Loucy (cell line): Measurements from ENCODE around the gene SH2D5.

Source experiments
- H2AFZ ChIP-seq: fragments of 200-600 bp; sonication (generic); 2 replicates; pipeline ENCODE4 v1.6.0; 2016; ENCODE audit warnings: antibody characterized with exemption, mild to moderate bottlenecking, low read length, moderate library complexity
- H3F3A ChIP-seq: fragments of 200-600 bp; 2 replicates; pipeline ENCODE4 v1.6.0; 2016; ENCODE audit warnings: antibody characterized with exemption, low read depth, mild to moderate bottlenecking
- H3K27me3 ChIP-seq: fragments of 200-600 bp; sonication (generic); 2 replicates; pipeline ENCODE4 v1.6.1; 2014; ENCODE audit warnings: low read length, mild to moderate bottlenecking; ENCODE audit not compliant: insufficient read depth, poor library complexity, severe bottlenecking
- H3K36me3 ChIP-seq: fragments of 200-600 bp; sonication (generic); 2 replicates; pipeline ENCODE4 v1.6.1; 2016; ENCODE audit warnings: low read length; ENCODE audit not compliant: insufficient read depth
- H3K4me1 ChIP-seq: fragments of 200-600 bp; sonication (generic); 2 replicates; pipeline ENCODE4 v1.5.1; 2014; ENCODE audit warnings: low read length, mild to moderate bottlenecking; ENCODE audit not compliant: insufficient read depth, poor library complexity, severe bottlenecking
- H3K4me2 ChIP-seq: fragments of 200-600 bp; sonication (generic); 2 replicates; pipeline ENCODE4 v1.6.0; 2014; ENCODE audit warnings: antibody characterized with exemption, low read length, low read depth, mild to moderate bottlenecking; ENCODE audit not compliant: poor library complexity, severe bottlenecking
- H3K4me3 ChIP-seq: fragments of 200-600 bp; sonication (generic); 2 replicates; pipeline ENCODE4 v1.5.1; 2014; ENCODE audit warnings: low read length, mild to moderate bottlenecking, mixed read lengths; ENCODE audit not compliant: poor library complexity, severe bottlenecking
- H3K79me2 ChIP-seq: fragments of 200-600 bp; sonication (generic); 2 replicates; pipeline ENCODE4 v1.6.1; 2014; ENCODE audit warnings: low read length; ENCODE audit not compliant: insufficient read depth
- H3K9ac ChIP-seq: fragments of 200-600 bp; sonication (generic); 2 replicates; pipeline ENCODE4 v1.6.0; 2014; ENCODE audit warnings: mild to moderate bottlenecking, low read depth, low read length, moderate library complexity; ENCODE audit not compliant: poor library complexity, severe bottlenecking
- H3K9me2 ChIP-seq: fragments of 200-600 bp; sonication (generic); replicated peaks from 2 replicates; pipeline ENCODE4 v1.6.1; 2016; ENCODE audit warnings: low read depth, low read length, mixed read lengths
- H3K9me3 ChIP-seq: fragments of 200-600 bp; sonication (generic); 2 replicates; pipeline ENCODE4 v1.6.1; 2014; ENCODE audit warnings: mild to moderate bottlenecking, antibody characterized with exemption, low read length, low read depth; ENCODE audit not compliant: insufficient read depth
- H4K20me1 ChIP-seq: fragments of 200-600 bp; sonication (generic); 2 replicates; pipeline ENCODE4 v1.6.0; 2014; ENCODE audit warnings: antibody characterized with exemption, low read length, mild to moderate bottlenecking; ENCODE audit not compliant: insufficient read depth, poor library complexity, severe bottlenecking
- CTCF ChIP-seq: fragments of 200-600 bp; sonication (generic); conservative IDR thresholded peaks from 2 replicates; pipeline ENCODE4 v1.5.1; 2014; ENCODE audit warnings: mild to moderate bottlenecking, antibody characterized with exemption, low read length
- EZH2phosphoT487 ChIP-seq: fragments of 200-600 bp; IDR thresholded peaks from 2 replicates; pipeline ENCODE4 v1.6.1; 2018; ENCODE audit warnings: antibody characterized with exemption, mild to moderate bottlenecking, moderate library complexity, borderline replicate concordance

SH2D5 gene

GRCh38 chr1:20691872-20692271 lies 40.6 kb downstream of the SH2D5 start:
- Histone ChIP-seq H3K4me2 (no peak overlapping the region), H4K20me1 (no peaks in the 10 kb centered on the region), H2AFZ (no peak overlapping the region), H3K9me3 (no peaks in the 10 kb centered on the region), H3K79me2 (no peaks in the 10 kb centered on the region), H3K27me3 (no peaks in the 10 kb centered on the region), H3K9ac (no peak overlapping the region), H3K36me3 (no peaks in the 10 kb centered on the region), H3K4me3 (no peak overlapping the region), H3F3A (no peaks in the 10 kb centered on the region), H3K4me1 (no peaks in the 10 kb centered on the region), H3K9me2 (no peaks in the 10 kb centered on the region)
- TF ChIP-seq EZH2phosphoT487 (no peak), CTCF (no peak)

GRCh38 chr1:20689645-20690056 lies 42.9 kb downstream of the SH2D5 start:
- Histone ChIP-seq H3K27me3 (no peaks in the 10 kb centered on the region), H4K20me1 (no peaks in the 10 kb centered on the region), H3K9ac (no peak overlapping the region), H3K36me3 (no peaks in the 10 kb centered on the region), H3K9me3 (no peaks in the 10 kb centered on the region), H3F3A (no peaks in the 10 kb centered on the region), H3K4me1 (peaks cover 5% of the 10 kb centered on the region), H3K4me2 (no peak overlapping the region), H2AFZ (no peak overlapping the region), H3K9me2 (no peaks in the 10 kb centered on the region), H3K79me2 (no peaks in the 10 kb centered on the region), H3K4me3 (no peak overlapping the region)
- TF ChIP-seq CTCF = no peak
- TF ChIP-seq EZH2phosphoT487 = no peak

- H3K9me3 ChIP-seq = no peaks in the 10 kb centered on the region
- no peaks in the 10 kb centered on the region for H4K20me1 ChIP-seq
- H3K27me3 ChIP-seq = no peaks in the 10 kb centered on the region
- no peak overlapping the region for H3K9ac ChIP-seq
- H2AFZ ChIP-seq = no peak overlapping the region
- H3K4me1 ChIP-seq = peaks cover 5% of the 10 kb centered on the region
- no peaks in the 10 kb centered on the region for H3K9me2 ChIP-seq
- H3K36me3 ChIP-seq = no peaks in the 10 kb centered on the region
- H3F3A ChIP-seq = no peaks in the 10 kb centered on the region
- H3K4me2 ChIP-seq = no peak overlapping the region
- H3K79me2 ChIP-seq = no peaks in the 10 kb centered on the region
- no peak overlapping the region for H3K4me3 ChIP-seq
- no peak for TF ChIP-seq CTCF
- no peak for TF ChIP-seq EZH2phosphoT487
Observed at GRCh38 chr1:20686883-20687725, 45.4 kb downstream of the SH2D5 start.
